ENCODE data around the gene RABGEF1.

GRCh38 chr7:66736892-66737291 lies 3.6 kb upstream of the RABGEF1 start:
- TF ChIP-seq CTCF (IDR thresholded peaks at IDR 0.05) (no peak), POLR2A (IDR thresholded peaks at IDR 0.05) (no peak)
